H9 (cell line): Measurements from ENCODE around the gene CEP85L. TPM values are rescaled to one million over a fixed set of nuclear protein-coding genes. Genes with fewer than 3 reads are reported as not detected.

Experiments used
- DNase-seq: peaks from one replicate; pipeline ENCODE4 v3.0.0-alpha.2; 2017
- H2AFZ ChIP-seq: one replicate; pipeline ENCODE4 v1.6.1; 2013; ENCODE audit warnings: mild to moderate bottlenecking, low read length, control low read depth, moderate library complexity
- H2AK5ac ChIP-seq: 2 replicates; pipeline ENCODE4 v1.6.1; 2013; ENCODE audit warnings: low read length, control low read depth, mixed read lengths; ENCODE audit not compliant: insufficient read length
- H2BK120ac ChIP-seq: one replicate; pipeline ENCODE4 v1.6.1; 2013; ENCODE audit warnings: low read depth, mild to moderate bottlenecking, low read length, control low read depth, inconsistent platforms; ENCODE audit not compliant: poor library complexity, severe bottlenecking
- H2BK12ac ChIP-seq: 2 replicates; pipeline ENCODE4 v1.6.1; 2013; ENCODE audit warnings: low read length, control low read depth, mixed read lengths, low read depth; ENCODE audit not compliant: insufficient read length
- H2BK15ac ChIP-seq: 2 replicates; pipeline ENCODE4 v1.6.1; 2013; ENCODE audit warnings: low read depth, low read length, control low read depth
- H2BK20ac ChIP-seq: one replicate; pipeline ENCODE4 v1.6.1; 2013; ENCODE audit warnings: low read depth, mild to moderate bottlenecking, low read length, control low read depth, inconsistent platforms; ENCODE audit not compliant: poor library complexity, severe bottlenecking
- H2BK5ac ChIP-seq: 2 replicates; pipeline ENCODE4 v1.6.1; 2013; ENCODE audit warnings: low read length, control low read depth, mixed read lengths; ENCODE audit not compliant: insufficient read length
- H3K14ac ChIP-seq: 2 replicates; pipeline ENCODE4 v1.6.1; 2013; ENCODE audit warnings: low read length, control low read depth; ENCODE audit not compliant: insufficient read depth
- H3K18ac ChIP-seq: 2 replicates; pipeline ENCODE4 v1.6.1; 2013; ENCODE audit warnings: low read depth, mild to moderate bottlenecking, mixed read lengths, low read length, control low read depth; ENCODE audit not compliant: insufficient read length
- H3K23ac ChIP-seq: 2 replicates; pipeline ENCODE4 v1.6.1; 2013; ENCODE audit warnings: low read length, control low read depth, mixed read lengths, low read depth; ENCODE audit not compliant: insufficient read length
- H3K23me2 ChIP-seq: 2 replicates; pipeline ENCODE4 v1.6.1; 2013; ENCODE audit warnings: low read depth, mild to moderate bottlenecking, mixed read lengths, low read length, control low read depth; ENCODE audit not compliant: insufficient read length, poor library complexity, severe bottlenecking
- H3K27ac ChIP-seq: 2 replicates; pipeline ENCODE4 v1.5.1; 2013; ENCODE audit warnings: low read length, control low read depth, mixed read lengths, low read depth; ENCODE audit not compliant: insufficient read length
- H3K27me3 ChIP-seq: 2 replicates; pipeline ENCODE4 v1.6.1; 2013; ENCODE audit warnings: low read length, control low read depth, inconsistent platforms; ENCODE audit not compliant: insufficient read depth
- H3K4ac ChIP-seq: 2 replicates; pipeline ENCODE4 v1.6.1; 2013; ENCODE audit warnings: low read depth, mild to moderate bottlenecking, control low read depth, inconsistent platforms, low read length, moderate library complexity
- H3K4me1 ChIP-seq: 2 replicates; pipeline ENCODE4 v1.6.1; 2013; ENCODE audit warnings: low read length, control low read depth, inconsistent platforms; ENCODE audit not compliant: insufficient read depth
- H3K4me2 ChIP-seq: 2 replicates; pipeline ENCODE4 v1.6.1; 2013; ENCODE audit warnings: low read length, control low read depth, mixed read lengths; ENCODE audit not compliant: insufficient read length, insufficient read depth
- H3K56ac ChIP-seq: 2 replicates; pipeline ENCODE4 v1.6.1; 2013; ENCODE audit warnings: low read depth, mild to moderate bottlenecking, mixed read lengths, low read length, control low read depth; ENCODE audit not compliant: insufficient read length
- H3K79me1 ChIP-seq: 2 replicates; pipeline ENCODE4 v1.6.1; 2013; ENCODE audit warnings: low read depth, mild to moderate bottlenecking, moderate library complexity, low read length, control low read depth, inconsistent platforms; ENCODE audit not compliant: insufficient read depth, poor library complexity, severe bottlenecking
- H3K79me2 ChIP-seq: 2 replicates; pipeline ENCODE4 v1.6.1; 2013; ENCODE audit warnings: low read length, control low read depth, inconsistent platforms; ENCODE audit not compliant: insufficient read depth
- H3K9ac ChIP-seq: 2 replicates; pipeline ENCODE4 v1.6.1; 2013; ENCODE audit warnings: low read length, control low read depth, mixed read lengths; ENCODE audit not compliant: insufficient read length; ENCODE audit errors: extremely low read depth
- H3K9me3 ChIP-seq: one replicate; pipeline ENCODE4 v1.6.1; 2013; ENCODE audit warnings: low read depth, low read length, inconsistent platforms; ENCODE audit not compliant: control insufficient read depth
- H3T11ph ChIP-seq: one replicate; pipeline ENCODE4 v1.6.1; 2013; ENCODE audit warnings: mild to moderate bottlenecking, low read length, control low read depth, inconsistent platforms
- H4K20me1 ChIP-seq: one replicate; pipeline ENCODE4 v1.6.1; 2013; ENCODE audit not compliant: control insufficient read depth, insufficient read length, insufficient read depth
- H4K5ac ChIP-seq: 2 replicates; pipeline ENCODE4 v1.6.1; 2013; ENCODE audit warnings: low read depth, mild to moderate bottlenecking, mixed read lengths, low read length, control low read depth; ENCODE audit not compliant: insufficient read length
- H4K8ac ChIP-seq: replicated peaks from 2 replicates; pipeline ENCODE4 v1.6.1; 2013; ENCODE audit warnings: low read length, control low read depth, mixed read lengths, low read depth; ENCODE audit not compliant: insufficient read length
- H4K91ac ChIP-seq: 2 replicates; pipeline ENCODE4 v1.6.1; 2013; ENCODE audit warnings: low read depth, mild to moderate bottlenecking, moderate library complexity, mixed read lengths, low read length, control low read depth; ENCODE audit not compliant: insufficient read length
- H3K27ac Mint-ChIP-seq, 3 experiments: 2 replicates in 2 of 3; 3 replicates in 1 of 3; pipeline ENCODE4 v1.8.0; 2020 to 2021; ENCODE audit warnings: mixed read lengths in 3 of 3, mild to moderate bottlenecking in 1 of 3, moderate library complexity in 1 of 3
- H3K27me3 Mint-ChIP-seq: 2 replicates; pipeline ENCODE4 v1.8.0; 2021; ENCODE audit warnings: low read depth, mild to moderate bottlenecking, moderate library complexity, mixed read lengths
- H3K36me3 Mint-ChIP-seq, 3 experiments: 2 replicates in 2 of 3; 3 replicates in 1 of 3; pipeline ENCODE4 v1.8.0; 2020 to 2021; ENCODE audit warnings: low read depth in 3 of 3, mixed read lengths in 3 of 3; ENCODE audit not compliant: insufficient read depth in 1 of 3
- H3K4me1 Mint-ChIP-seq, 2 experiments: 2 replicates each; pipeline ENCODE4 v1.8.0; 2020; ENCODE audit warnings: mixed read lengths in 2 of 2
- H3K4me3 Mint-ChIP-seq, 2 experiments: 2 replicates in 1 of 2; 3 replicates in 1 of 2; pipeline ENCODE4 v1.8.0; 2020 to 2021; ENCODE audit warnings: mild to moderate bottlenecking in 2 of 2, mixed read lengths in 2 of 2, moderate library complexity in 1 of 2
- H3K9me3 Mint-ChIP-seq, 2 experiments: 2 replicates in 1 of 2; 3 replicates in 1 of 2; pipeline ENCODE4 v1.8.0; 2020; ENCODE audit warnings: mild to moderate bottlenecking in 2 of 2, mixed read lengths in 2 of 2, moderate library complexity in 1 of 2
- CTCF ChIP-seq: fragments of 200-600 bp; sonication (generic); conservative IDR thresholded peaks from 3 replicates; pipeline ENCODE4 v1.8.0; 2021; ENCODE audit warnings: antibody characterized with exemption, mild to moderate bottlenecking
- WGBS: extraction: QIAGEN DNeasy Blood & Tissue Kit; methylation state at CpG from one replicate; pipeline ENCODE4 v1.1.7; 2013; ENCODE audit warnings: missing lambda C conversion rate, low lambda C conversion rate, mixed read lengths; ENCODE audit not compliant: insufficient read length; ENCODE audit errors: extremely low coverage; 5-methylcytosine and 5-hydroxymethylcytosine counted together
- total RNA-seq: library from RNA; stranded (reverse); gene quantifications from 2 replicates; pipeline ENCODE4 v1.2.1, GENCODE V29; 2021

Gene CEP85L
- total RNA-seq, 1 experiment from 2014 or later = 3.8 TPM

- peaks cover 0 to under 1% of the 10 kb centered on the region in 2 experiments; a peak in 1 of 5 replicates for H3K9me3 Mint-ChIP-seq
- H2AK5ac ChIP-seq = no peak overlapping the region
- H3K27me3 Mint-ChIP-seq = no peaks in the 10 kb centered on the region
- H3K4me1 ChIP-seq = peaks cover 3% of the 10 kb centered on the region; the same call in 1 of the 2 replicates
- no peak overlapping the region for H2BK12ac ChIP-seq
- no peak overlapping the region for H4K5ac ChIP-seq
- no peak overlapping the region for H3K56ac ChIP-seq
- H3K36me3 Mint-ChIP-seq = 0 out of 7 replicates have a peak, but pooled peaks cover 0 to under 1% (median 0%) of the 10 kb centered on the region in 3 experiments
- no peak overlapping the region for H2BK20ac ChIP-seq
- H4K20me1 ChIP-seq = no peaks in the 10 kb centered on the region
- no peak overlapping the region for H3K23ac ChIP-seq
- H3K4ac ChIP-seq = no peak overlapping the region
- H3K79me2 ChIP-seq = no peaks in the 10 kb centered on the region
- H3K27me3 ChIP-seq = no peaks in the 10 kb centered on the region
- H3K79me1 ChIP-seq = peaks cover 3% of the 10 kb centered on the region
- TF ChIP-seq CTCF = no peak
- H2AFZ ChIP-seq = no peak overlapping the region
- H3K18ac ChIP-seq = no peak overlapping the region
- no peak overlapping the region for H3K27ac Mint-ChIP-seq
- H4K8ac ChIP-seq = no peak overlapping the region
- no peak overlapping the region for H3K4me2 ChIP-seq
- no peak overlapping the region for H3K9ac ChIP-seq
- H2BK15ac ChIP-seq = no peak overlapping the region
- no peak overlapping the region for H3K14ac ChIP-seq
- DNase-seq = no peak
- H3K9me3 ChIP-seq = no peaks in the 10 kb centered on the region
- H2BK5ac ChIP-seq = no peak overlapping the region
- no peak overlapping the region for H3K27ac ChIP-seq
- no peak overlapping the region for H3K4me3 Mint-ChIP-seq
- WGBS = no CpG with 5 or more reads among the region's 3 CpGs
- H3K4me1 Mint-ChIP-seq = peaks cover 6 to 12% of the 10 kb centered on the region in 2 experiments
- no peaks in the 10 kb centered on the region for H3K23me2 ChIP-seq
- H4K91ac ChIP-seq = no peak overlapping the region
- H3T11ph ChIP-seq = no peak overlapping the region
- H2BK120ac ChIP-seq = no peak overlapping the region
Observed at GRCh38 chr6:118567974-118568373, 83.4 kb downstream of the CEP85L start.
